A549 (cell line): ENCODE results near the gene ZNF732.
"Not testable (repeated sequence)": the region's sequence is repeated elsewhere in the genome, so short reads cannot be mapped to it uniquely, and the experiment has no call there.

ENCODE experiments used
- CBX2 ChIP-seq: fragments of 200-600 bp; sonication (generic); IDR thresholded peaks from 2 replicates; pipeline ENCODE4 v1.6.1; 2016; ENCODE audit warnings: low read depth, mild to moderate bottlenecking, borderline replicate concordance
- CTCF ChIP-seq: fragments of >200 bp; sonication (Bioruptor Twin); formaldehyde crosslinking; IDR thresholded peaks from 3 replicates; pipeline ENCODE4 v1.5.1; 2016
- EP300 ChIP-seq, 2 experiments: fragments of >200 bp; sonication (Bioruptor Twin); formaldehyde crosslinking; IDR thresholded peaks; 2 replicates in 1 of 2; 3 replicates in 1 of 2; pipeline ENCODE4 v1.6.1; 2016 to 2017
- FOSL2 ChIP-seq, 2 experiments: fragments of 450-650 bp in 1 of 2; fragments of >200 bp in 1 of 2; sonication (Bioruptor Twin) in 1 of 2; formaldehyde crosslinking; IDR thresholded peaks; 2 replicates each; pipeline versions ENCODE4 v1.5.0 to v1.6.1; 2016 to 2020; ENCODE audit warnings: mild to moderate bottlenecking in 1 of 2, moderate library complexity in 1 of 2
- MAFK ChIP-seq: fragments of 450-650 bp; IDR thresholded peaks from 2 replicates; pipeline ENCODE4 v1.6.1; 2014; ENCODE audit not compliant: partially characterized antibody
- MYC ChIP-seq: IDR thresholded peaks from 2 replicates; pipeline ENCODE4 v1.6.1; 2012; ENCODE audit warnings: mild to moderate bottlenecking, inconsistent platforms, low read length, improper control_type of control experiment, borderline replicate concordance
- POLR2A ChIP-seq: IDR thresholded peaks from 2 replicates; pipeline ENCODE4 v1.6.1; 2012; ENCODE audit warnings: mild to moderate bottlenecking, low read length
- SMC3 ChIP-seq: fragments of >200 bp; sonication (Bioruptor Twin); formaldehyde crosslinking; IDR thresholded peaks from 3 replicates; pipeline ENCODE4 v1.6.1; 2018; ENCODE audit warnings: inconsistent platforms

GRCh38 chr4:259240-259639 is 46.0 kb downstream of the ZNF732 start:
- TF ChIP-seq MYC; POLR2A; MAFK; SMC3; EP300 (IDR thresholded peaks at IDR 0.05); CBX2; CTCF; FOSL2 (IDR thresholded peaks at IDR 0.05); FOSL2 (CRISPR knock-in tag; IDR thresholded peaks at IDR 0.05): not testable (repeated sequence)
